ENCODE measurements around the gene SLC5A5.

SLC5A5 gene

GRCh38 chr19:17943274-17944221, 71.8 kb downstream of the SLC5A5 start:
- H3K4me3 ChIP-seq (ENCODE audit: low read depth, low read length), result no peak overlapping the region
- H3K27ac ChIP-seq (ENCODE audit: low read depth, low read length), result no peak overlapping the region
- H3K79me2 ChIP-seq (ENCODE audit: control insufficient read depth, insufficient read depth, low read length, unreplicated experiment), result no peaks in the 10 kb centered on the region
- H2AFZ ChIP-seq (ENCODE audit: low read length, unreplicated experiment), result no peak overlapping the region
- H3K27me3 ChIP-seq (ENCODE audit: insufficient read depth, low read length), result no peaks in the 10 kb centered on the region
- peaks cover 13% of the 10 kb centered on the region for H3K4me1 ChIP-seq (ENCODE audit: control insufficient read depth, insufficient read depth, low read length, unreplicated experiment)
- no peaks in the 10 kb centered on the region for H3K36me3 ChIP-seq (ENCODE audit: insufficient read depth, low read length)

GRCh38 chr19:17944301-17944700, 72.6 kb downstream of the SLC5A5 start:
- Histone ChIP-seq H2AFZ (ENCODE audit: low read length, unreplicated experiment) (no peak overlapping the region), H3K27ac (ENCODE audit: low read depth, low read length) (no peak overlapping the region), H3K4me3 (ENCODE audit: low read depth, low read length) (no peak overlapping the region), H3K79me2 (ENCODE audit: control insufficient read depth, insufficient read depth, low read length, unreplicated experiment) (no peaks in the 10 kb centered on the region), H3K27me3 (ENCODE audit: insufficient read depth, low read length) (peaks cover 4% of the 10 kb centered on the region), H3K4me1 (ENCODE audit: control insufficient read depth, insufficient read depth, low read length, unreplicated experiment) (peaks cover 13% of the 10 kb centered on the region), H3K36me3 (ENCODE audit: insufficient read depth, low read length) (no peaks in the 10 kb centered on the region)
